SK-N-SH (cell line): Measurements from ENCODE around the gene ABR. TPM values are rescaled to one million over a fixed set of nuclear protein-coding genes. Genes with fewer than 3 reads are reported as not detected.

ENCODE experiments used
- CTCF ChIA-PET: fragments of 300-600, 350-600 bp; formaldehyde crosslinking; extraction: SDS; loops from one replicate; lab custom pipeline; 2021; lab: Yijun Ruan, JAX
- POLR2A ChIA-PET: fragments of 350-600 bp; sonication (Branson Sonifier 250); formaldehyde crosslinking; extraction: SDS; loops from one replicate; lab custom pipeline; 2020; ENCODE audit warnings: antibody characterized with exemption, inconsistent platforms; lab: Yijun Ruan, JAX
- DNase-seq: peaks from one replicate; pipeline ENCODE4 v3.0.0; 2012
- H2AFZ ChIP-seq: fragments of 200-600 bp; sonication (generic); 2 replicates; pipeline ENCODE4 v1.8.1; 2016; ENCODE audit warnings: antibody characterized with exemption, mild to moderate bottlenecking, low read depth
- H3F3A ChIP-seq: fragments of 200-600 bp; sonication (generic); replicated peaks from 2 replicates; pipeline ENCODE3; 2016; ENCODE audit warnings: antibody characterized with exemption, mild to moderate bottlenecking; ENCODE audit not compliant: insufficient read depth
- H3K27ac ChIP-seq, 2 experiments: fragments of 200-500 bp in 1 of 2; fragments of 200-600 bp in 1 of 2; sonication (Bioruptor generic) in 1 of 2; sonication (generic), shearing (Covaris generic) in 1 of 2; 2 replicates each; pipeline versions ENCODE4 v1.5.1 to v1.6.1; 2014 to 2016; ENCODE audit warnings: low read depth in 2 of 2, inconsistent platforms in 1 of 2, low read length in 1 of 2, mild to moderate bottlenecking in 1 of 2, mixed read lengths in 1 of 2
- H3K27me3 ChIP-seq: fragments of 200-600 bp; sonication (generic), shearing (Covaris generic); 2 replicates; pipeline ENCODE4 v1.6.1; 2016; ENCODE audit warnings: mixed run types; ENCODE audit not compliant: insufficient read depth
- H3K36me3 ChIP-seq, 2 experiments: fragments of 200-500 bp in 1 of 2; fragments of 200-600 bp in 1 of 2; sonication (Bioruptor generic) in 1 of 2; sonication (generic) in 1 of 2; replicated peaks in 1 of 2; 2 replicates each; pipeline versions ENCODE3 to v1.5.1; 2014 to 2016; ENCODE audit warnings: low read length in 1 of 2, mild to moderate bottlenecking in 1 of 2; ENCODE audit not compliant: insufficient read depth in 2 of 2, control insufficient read depth in 1 of 2
- H3K4me1 ChIP-seq, 2 experiments: fragments of 200-500 bp in 1 of 2; fragments of 200-600 bp in 1 of 2; sonication (Bioruptor generic) in 1 of 2; sonication (generic), shearing (Covaris generic) in 1 of 2; 2 replicates each; pipeline versions ENCODE4 v1.5.1 to v1.6.1; 2014 to 2016; ENCODE audit warnings: low read depth in 1 of 2, low read length in 1 of 2, mixed run types in 1 of 2; ENCODE audit not compliant: insufficient read depth in 2 of 2, control insufficient read depth in 1 of 2
- H3K4me2 ChIP-seq: fragments of 200-600 bp; sonication (generic), shearing (Covaris generic); 2 replicates; pipeline ENCODE4 v1.6.1; 2017; ENCODE audit warnings: mixed run types
- H3K4me3 ChIP-seq, 2 experiments: fragments of 200-500 bp in 1 of 2; fragments of 200-600 bp in 1 of 2; sonication (Bioruptor generic) in 1 of 2; sonication (generic), shearing (Covaris generic) in 1 of 2; 2 replicates each; pipeline versions ENCODE4 v1.5.1 to v1.8.1; 2014 to 2016; ENCODE audit warnings: low read depth in 2 of 2, inconsistent platforms in 1 of 2, low read length in 1 of 2, mild to moderate bottlenecking in 1 of 2, mixed read lengths in 1 of 2, moderate library complexity in 1 of 2
- H3K79me2 ChIP-seq: fragments of 200-600 bp; sonication (generic); 2 replicates; pipeline ENCODE4 v1.8.1; 2017; ENCODE audit warnings: mild to moderate bottlenecking; ENCODE audit not compliant: insufficient read depth
- H3K9ac ChIP-seq: fragments of 200-600 bp; sonication (generic); 2 replicates; pipeline ENCODE4 v1.6.1; 2017; ENCODE audit warnings: mixed run types
- H3K9me2 ChIP-seq: fragments of 200-600 bp; sonication (generic); 2 replicates; pipeline ENCODE4 v1.6.1; 2017; ENCODE audit warnings: mixed run types
- H3K9me3 ChIP-seq: fragments of 200-600 bp; sonication (generic); 2 replicates; pipeline ENCODE4 v1.6.1; 2017; ENCODE audit warnings: mixed run types, mild to moderate bottlenecking, moderate library complexity
- H4K20me1 ChIP-seq: fragments of 200-600 bp; sonication (generic); 2 replicates; pipeline ENCODE4 v1.6.1; 2017; ENCODE audit warnings: mild to moderate bottlenecking, mixed run types; ENCODE audit not compliant: insufficient read depth
- ELF1 ChIP-seq: IDR thresholded peaks from 2 replicates; pipeline ENCODE4 v1.4.0; 2012
- FOSL2 ChIP-seq: IDR thresholded peaks from 2 replicates; pipeline ENCODE4 v1.4.0; 2012; ENCODE audit warnings: low read depth, mild to moderate bottlenecking, moderate library complexity, borderline replicate concordance
- FOXJ3 ChIP-seq: sonication (generic); formaldehyde crosslinking; IDR thresholded peaks from 2 replicates; pipeline ENCODE4 v1.5.1; 2020; ENCODE audit warnings: mild to moderate bottlenecking, missing genetic modification reagents
- GATA2 ChIP-seq: sonication (generic); formaldehyde crosslinking; IDR thresholded peaks from 2 replicates; pipeline ENCODE4 v1.5.0; 2020; ENCODE audit warnings: mild to moderate bottlenecking, missing genetic modification reagents
- MAX ChIP-seq: IDR thresholded peaks from 2 replicates; pipeline ENCODE4 v1.4.0; 2012; ENCODE audit warnings: low read depth
- NFIC ChIP-seq: IDR thresholded peaks from 2 replicates; pipeline ENCODE4 v1.4.0; 2012; ENCODE audit warnings: borderline replicate concordance
- RCOR1 ChIP-seq: fragments of 150-350 bp; IDR thresholded peaks from 2 replicates; pipeline ENCODE4 v1.6.1; 2017; ENCODE audit warnings: antibody characterized with exemption, low read length
- REST ChIP-seq: IDR thresholded peaks from 2 replicates; pipeline ENCODE4 v1.6.1; 2012; ENCODE audit warnings: mild to moderate bottlenecking, low read depth, low read length, moderate library complexity
- RFX5 ChIP-seq: IDR thresholded peaks from 2 replicates; pipeline ENCODE4 v1.6.1; 2012; ENCODE audit warnings: mild to moderate bottlenecking, improper control_type of control experiment, low read length
- RXRA ChIP-seq: IDR thresholded peaks from 2 replicates; pipeline ENCODE4 v1.4.0; 2012; ENCODE audit warnings: low read depth, mild to moderate bottlenecking, borderline replicate concordance
- SIN3A ChIP-seq: IDR thresholded peaks from 2 replicates; pipeline ENCODE4 v1.6.1; 2012; ENCODE audit warnings: low read depth, mild to moderate bottlenecking, low read length, moderate library complexity, borderline replicate concordance
- TEAD4 ChIP-seq: IDR thresholded peaks from 2 replicates; pipeline ENCODE4 v1.4.0; 2012; ENCODE audit warnings: mild to moderate bottlenecking, borderline replicate concordance; ENCODE audit not compliant: insufficient read depth
- USF2 ChIP-seq: fragments of 150-350 bp; IDR thresholded peaks from 2 replicates; pipeline ENCODE4 v1.6.1; 2017; ENCODE audit warnings: antibody characterized with exemption, low read length, low read depth, borderline replicate concordance
- YY1 ChIP-seq: IDR thresholded peaks from 2 replicates; pipeline ENCODE4 v1.4.0; 2012; ENCODE audit warnings: low read depth, mild to moderate bottlenecking
- WGBS: methylation state at CpG from one replicate; pipeline ENCODE4 v1.1.6; 2017; ENCODE audit warnings: low lambda C conversion rate; 5-methylcytosine and 5-hydroxymethylcytosine counted together
- polyA plus RNA-seq, 3 experiments: library from polyadenylated mRNA; depleted of rRNA; stranded (reverse); fragments of >200 nt; gene quantifications; 2 replicates each; pipeline ENCODE4 v1.2.3, GENCODE V29; 2012
- TF ChIP-seq, protein P1 (sequence below): IDR thresholded peaks from 2 replicates; pipeline ENCODE4 v1.4.0; 2012; ENCODE audit warnings: low read depth, borderline replicate concordance

The ABR gene
- polyA plus RNA-seq, 1 of the 3 experiments (the other 2 are of a cell fraction): 117 TPM

DNA sequence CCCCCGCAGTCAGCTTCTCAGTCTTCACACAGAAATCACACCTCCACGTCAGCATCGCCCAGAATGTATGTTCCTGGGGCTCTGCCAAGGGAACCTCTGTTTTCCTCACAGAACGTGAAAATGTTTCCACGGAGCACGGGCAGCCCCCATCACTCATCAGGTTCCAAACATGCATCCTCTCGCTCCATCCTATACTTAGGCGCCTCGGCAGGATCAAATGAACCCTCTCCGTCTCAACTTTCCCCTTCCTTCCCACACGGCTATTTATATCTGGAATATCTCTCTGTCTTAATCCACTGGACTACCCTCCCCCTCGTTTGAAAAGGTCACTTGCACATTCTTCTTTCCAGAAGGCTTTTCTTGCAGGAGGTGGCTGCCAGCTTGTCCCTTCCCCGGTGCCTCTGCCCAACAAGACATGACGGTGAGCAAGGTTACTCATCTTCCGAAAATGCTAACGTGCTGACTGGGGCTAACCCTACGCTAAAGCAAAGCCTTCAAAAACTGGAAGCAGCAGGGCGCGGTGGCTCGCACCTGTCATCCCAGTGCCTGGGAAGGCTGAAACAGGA, 221.8 kb downstream of the ABR start:
- no peak overlapping the region for H3K9ac ChIP-seq
- H3K27me3 ChIP-seq: peaks cover 26% of the 10 kb centered on the region; the same call in 1 of the 2 replicates
- no peak overlapping the region for H3K4me2 ChIP-seq
- ChIA-PET POLR2A (no interaction called here), CTCF (interaction anchor here (1.3 to 2.2 kb wide), 2 partner anchors 20 to 23 kb away, joined by 3 to 7 read pairs; no protein-coding TSS in a partner anchor)
- no peak for TF ChIP-seq RCOR1
- TF ChIP-seq REST: no peak
- no peak for TF ChIP-seq RXRA
- TF ChIP-seq FOXJ3 (CRISPR knock-in tag): no peak
- TF ChIP-seq, protein P1, sequence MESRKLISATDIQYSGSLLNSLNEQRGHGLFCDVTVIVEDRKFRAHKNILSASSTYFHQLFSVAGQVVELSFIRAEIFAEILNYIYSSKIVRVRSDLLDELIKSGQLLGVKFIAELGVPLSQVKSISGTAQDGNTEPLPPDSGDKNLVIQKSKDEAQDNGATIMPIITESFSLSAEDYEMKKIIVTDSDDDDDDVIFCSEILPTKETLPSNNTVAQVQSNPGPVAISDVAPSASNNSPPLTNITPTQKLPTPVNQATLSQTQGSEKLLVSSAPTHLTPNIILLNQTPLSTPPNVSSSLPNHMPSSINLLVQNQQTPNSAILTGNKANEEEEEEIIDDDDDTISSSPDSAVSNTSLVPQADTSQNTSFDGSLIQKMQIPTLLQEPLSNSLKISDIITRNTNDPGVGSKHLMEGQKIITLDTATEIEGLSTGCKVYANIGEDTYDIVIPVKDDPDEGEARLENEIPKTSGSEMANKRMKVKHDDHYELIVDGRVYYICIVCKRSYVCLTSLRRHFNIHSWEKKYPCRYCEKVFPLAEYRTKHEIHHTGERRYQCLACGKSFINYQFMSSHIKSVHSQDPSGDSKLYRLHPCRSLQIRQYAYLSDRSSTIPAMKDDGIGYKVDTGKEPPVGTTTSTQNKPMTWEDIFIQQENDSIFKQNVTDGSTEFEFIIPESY: no peak
- no peak for TF ChIP-seq MAX
- TF ChIP-seq GATA2 (CRISPR knock-in tag): no peak
- no peak for TF ChIP-seq FOSL2
- TF ChIP-seq USF2: no peak
- no peak for TF ChIP-seq NFIC
- no peak for TF ChIP-seq RFX5
- TF ChIP-seq SIN3A: no peak
- TF ChIP-seq YY1: no peak
- TF ChIP-seq ELF1: no peak
- no peak for TF ChIP-seq TEAD4
- no peak for DNase-seq
- H3K36me3 ChIP-seq: no peaks in the 10 kb centered on the region
- no peak overlapping the region for H2AFZ ChIP-seq
- peaks cover 17% of the 10 kb centered on the region; the same call in 1 of the 2 replicates for H4K20me1 ChIP-seq
- no peak overlapping the region for H3K27ac ChIP-seq
- peaks cover 7% of the 10 kb centered on the region for H3F3A ChIP-seq
- H3K79me2 ChIP-seq: peaks cover 5% of the 10 kb centered on the region; the same call in 1 of the 2 replicates
- 58% methylated on average over 20 of the region's 20 CpGs for WGBS
- H3K4me3 ChIP-seq: no peak overlapping the region
- H3K9me2 ChIP-seq: no peaks in the 10 kb centered on the region
- H3K9me3 ChIP-seq: no peaks in the 10 kb centered on the region
- peaks cover 0 to 3% of the 10 kb centered on the region in 2 experiments; a peak in 1 of 4 replicates for H3K4me1 ChIP-seq
